ENCODE measurements around the gene EMILIN2.
"Not testable (repeated sequence)": the region's sequence is repeated elsewhere in the genome, so short reads cannot be mapped to it uniquely, and the experiment has no call there.

EMILIN2 gene

DNA sequence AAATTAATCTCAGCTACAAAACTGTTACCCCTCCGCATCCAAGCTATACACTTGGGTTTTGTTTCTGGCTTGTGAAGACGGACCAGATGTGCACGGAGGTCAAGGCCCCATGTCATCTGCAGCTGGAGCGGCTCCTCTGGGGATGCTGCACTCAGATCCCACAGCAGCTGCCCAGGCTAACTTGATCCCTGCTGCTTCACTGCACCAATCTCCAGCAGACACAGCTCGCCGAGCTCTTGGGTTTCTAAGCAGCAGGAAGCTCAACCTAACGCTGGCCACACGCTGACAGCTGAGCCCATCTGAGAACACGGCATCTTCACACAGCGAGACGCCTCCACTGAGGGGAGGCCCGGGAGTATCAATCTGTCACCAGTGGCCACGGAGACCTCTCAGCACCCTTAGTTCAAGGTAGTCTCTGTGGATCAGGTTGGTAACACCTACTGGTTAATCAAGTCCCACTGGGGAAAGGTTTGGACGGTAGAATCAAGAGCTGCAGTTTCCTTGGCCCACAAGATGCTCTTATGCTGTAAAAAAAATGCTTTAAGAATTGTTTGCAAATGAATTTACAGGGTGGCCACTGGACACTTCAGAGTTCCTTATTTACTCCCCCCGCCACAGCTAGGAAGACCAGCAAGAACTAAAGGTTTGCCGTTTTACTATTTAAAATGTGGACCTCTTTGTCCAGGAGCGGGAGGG, 67.5 kb downstream of the EMILIN2 start:
- DNase-seq (ENCODE audit: low read depth in 2 of 2, low spot score in 1 of 2): no peak

- DNase-seq (ENCODE audit: low read depth in 2 of 2, low spot score in 1 of 2): no peak
Measured at GRCh38 chr18:2914881-2915240, 68.1 kb downstream of the EMILIN2 start.

DNA sequence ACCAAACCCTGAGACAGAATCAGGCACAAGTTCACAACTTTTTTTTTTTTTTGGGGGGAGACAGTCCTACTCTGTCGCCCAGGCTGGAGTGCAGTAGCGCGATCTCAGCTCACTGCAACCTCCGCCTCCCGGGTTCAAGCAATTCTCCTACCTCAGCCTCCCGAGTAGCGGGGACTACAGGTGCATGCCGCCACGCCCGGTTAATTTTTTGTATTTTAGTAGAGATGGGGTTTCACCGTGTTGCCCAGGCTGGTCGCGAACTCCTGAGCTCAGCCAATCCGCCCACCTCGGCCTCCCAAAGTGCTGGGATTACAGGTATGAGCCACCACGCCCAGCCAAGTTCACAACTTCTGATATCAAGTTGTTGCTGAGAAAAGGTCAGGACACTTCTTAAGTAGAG, 68.7 kb downstream of the EMILIN2 start:
- not testable (repeated sequence) for DNase-seq (ENCODE audit: low read depth in 2 of 2, low spot score in 1 of 2)

DNA sequence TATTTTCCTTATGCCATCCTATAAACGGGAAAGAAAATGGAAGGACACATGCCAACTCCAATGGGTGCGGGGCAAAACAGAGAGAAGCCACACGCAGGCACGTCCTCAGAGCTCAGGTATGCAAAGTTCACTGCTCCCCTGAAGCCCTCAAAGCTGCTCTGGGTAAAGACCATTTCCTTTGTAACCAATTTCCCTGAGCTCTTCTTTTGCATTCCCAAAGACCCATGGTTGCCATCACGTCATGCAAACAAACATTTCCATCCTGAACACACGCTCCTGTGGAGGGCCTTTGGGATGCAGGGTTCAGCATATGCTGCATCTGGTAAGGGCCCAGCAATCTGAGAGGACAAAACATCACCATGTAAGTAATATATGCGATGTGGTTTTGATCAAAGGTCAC, 69.4 kb downstream of the EMILIN2 start:
- no peak for DNase-seq (ENCODE audit: low read depth in 2 of 2, low spot score in 1 of 2)

- DNase-seq (ENCODE audit: low read depth in 2 of 2, low spot score in 1 of 2): no peak
Measured at GRCh38 chr18:2917259-2918047, 70.6 kb downstream of the EMILIN2 start.

DNA sequence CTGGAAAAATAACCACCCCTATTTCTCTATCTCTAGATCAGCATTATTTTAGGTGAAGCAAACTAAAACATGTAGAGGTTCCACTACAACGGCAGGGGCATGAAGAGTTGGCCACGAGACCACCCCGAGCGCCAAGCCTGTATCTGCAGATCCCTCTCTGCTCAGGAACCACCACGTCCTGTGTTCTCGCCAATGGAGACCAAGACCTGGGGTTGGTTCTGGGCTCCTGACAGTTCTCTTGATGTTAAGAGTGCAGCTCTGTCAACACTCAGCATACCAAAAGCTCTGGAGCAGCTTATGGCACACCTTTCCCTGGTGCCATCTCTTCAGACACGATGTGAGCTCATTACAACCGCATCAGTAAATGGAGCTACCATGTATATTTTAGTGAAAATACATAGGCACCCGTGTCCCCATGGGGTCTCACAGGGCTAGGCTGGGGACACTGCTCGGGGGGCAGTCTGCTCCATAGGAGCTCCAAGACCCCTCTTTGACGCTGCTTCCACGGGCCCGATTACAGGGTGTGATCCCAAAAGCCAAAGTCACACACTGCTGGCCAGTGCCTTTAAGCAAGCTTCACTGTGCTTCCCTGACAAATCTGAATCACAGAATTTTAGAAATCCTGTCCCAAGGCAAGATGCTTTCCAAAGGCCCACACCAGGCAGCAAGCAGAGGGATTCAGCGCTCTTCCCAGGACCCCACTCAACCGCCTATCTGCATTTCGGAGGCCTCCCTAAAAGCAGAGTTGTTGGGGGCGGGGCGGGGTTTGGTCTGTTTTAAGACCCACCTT, 72.2 kb downstream of the EMILIN2 start:
- no peak for DNase-seq (ENCODE audit: low read depth in 2 of 2, low spot score in 1 of 2)

GRCh38 chr18:2919600-2919999, 72.8 kb downstream of the EMILIN2 start:
- no peak for DNase-seq (ENCODE audit: low read depth in 2 of 2, low spot score in 1 of 2)

GRCh38 chr18:2920027-2920426, 73.2 kb downstream of the EMILIN2 start:
- DNase-seq (ENCODE audit: low read depth in 2 of 2, low spot score in 1 of 2): no peak

DNA sequence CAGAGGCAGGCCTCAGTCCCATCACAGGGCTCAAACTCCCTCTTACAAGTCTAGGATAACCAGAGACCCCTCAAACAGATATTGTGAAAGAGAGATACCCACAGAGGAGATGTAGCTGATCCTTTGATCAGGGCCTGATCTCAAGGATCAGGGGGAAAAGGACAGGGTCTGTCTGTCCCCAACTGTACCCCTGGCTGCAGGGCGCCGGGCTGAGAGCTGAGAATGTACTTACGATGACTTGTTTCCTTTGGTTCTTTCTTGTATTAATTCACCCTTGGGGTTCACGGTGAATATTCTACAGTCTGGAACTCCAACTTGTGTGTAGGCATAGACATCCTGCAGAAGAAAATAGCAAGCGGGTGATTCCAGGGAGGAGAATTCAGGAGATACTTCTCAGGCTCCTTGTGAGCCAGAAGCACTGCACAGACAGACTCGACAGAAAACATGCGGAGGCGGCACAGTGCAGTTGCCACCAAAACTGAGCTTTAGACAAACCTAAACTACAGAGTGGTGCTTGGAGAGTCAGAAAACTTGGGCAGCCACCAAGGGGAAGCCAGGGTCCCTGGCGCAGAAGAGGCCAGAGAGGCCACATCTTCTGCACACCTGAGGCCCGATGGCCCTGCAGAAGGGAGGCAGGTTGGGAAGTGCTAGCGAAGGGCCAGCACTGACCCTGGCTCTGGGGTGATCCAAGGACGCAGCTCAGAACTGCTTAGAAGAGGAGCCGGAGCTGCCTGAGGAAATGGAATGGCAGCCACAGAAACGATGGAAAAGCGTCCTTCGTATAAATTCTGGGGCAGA, 73.9 kb downstream of the EMILIN2 start:
- DNase-seq (ENCODE audit: low read depth in 2 of 2, low spot score in 1 of 2): no peak

DNA sequence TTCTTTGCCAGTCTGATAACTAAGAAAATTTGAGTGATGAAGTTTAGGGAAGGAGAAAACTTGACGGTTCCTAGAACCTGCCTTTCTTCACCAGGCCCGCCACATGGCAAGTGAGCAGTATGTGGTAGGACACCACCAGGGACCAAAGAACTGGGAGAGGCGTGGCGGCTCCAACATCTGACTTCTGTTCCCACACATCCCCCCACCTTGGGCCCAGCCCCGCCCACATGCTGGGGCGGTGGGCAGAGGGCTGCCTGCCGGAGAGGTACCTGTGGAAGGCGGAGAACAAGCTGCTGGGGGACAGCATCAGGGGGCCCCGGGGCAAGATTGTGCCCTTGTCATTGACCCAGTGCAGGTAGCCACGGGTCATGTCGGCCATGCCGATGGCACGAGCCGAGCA, 75.0 kb downstream of the EMILIN2 start:
- DNase-seq (ENCODE audit: low read depth in 2 of 2, low spot score in 1 of 2): no peak

GRCh38 chr18:2923464-2923863, 76.7 kb downstream of the EMILIN2 start:
- no peak for DNase-seq (ENCODE audit: low read depth in 2 of 2, low spot score in 1 of 2)

DNA sequence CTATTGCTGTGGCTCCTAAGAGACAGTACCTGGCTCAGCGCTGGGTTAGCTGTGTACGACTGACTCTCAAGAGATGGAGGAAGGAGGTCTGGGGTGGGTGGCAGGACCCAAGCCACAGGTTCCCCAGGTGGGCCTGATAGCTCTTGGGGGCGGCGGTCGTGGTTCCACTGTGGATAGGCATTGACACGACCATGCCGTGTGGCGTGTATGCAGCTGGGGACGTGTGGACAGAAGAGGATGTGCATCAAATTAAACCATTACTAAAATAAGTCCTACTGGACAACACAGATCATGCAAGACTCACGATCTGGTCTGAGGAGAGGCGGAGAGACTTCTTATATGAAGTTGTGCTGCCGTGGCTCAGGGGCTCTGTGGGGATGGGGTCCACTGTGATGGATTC, 78.1 kb downstream of the EMILIN2 start:
- no peak for DNase-seq (ENCODE audit: low read depth in 2 of 2, low spot score in 1 of 2)

- no peak for DNase-seq (ENCODE audit: low read depth in 2 of 2, low spot score in 1 of 2)
Measured at GRCh38 chr18:2926528-2926927, 79.7 kb downstream of the EMILIN2 start.

DNA sequence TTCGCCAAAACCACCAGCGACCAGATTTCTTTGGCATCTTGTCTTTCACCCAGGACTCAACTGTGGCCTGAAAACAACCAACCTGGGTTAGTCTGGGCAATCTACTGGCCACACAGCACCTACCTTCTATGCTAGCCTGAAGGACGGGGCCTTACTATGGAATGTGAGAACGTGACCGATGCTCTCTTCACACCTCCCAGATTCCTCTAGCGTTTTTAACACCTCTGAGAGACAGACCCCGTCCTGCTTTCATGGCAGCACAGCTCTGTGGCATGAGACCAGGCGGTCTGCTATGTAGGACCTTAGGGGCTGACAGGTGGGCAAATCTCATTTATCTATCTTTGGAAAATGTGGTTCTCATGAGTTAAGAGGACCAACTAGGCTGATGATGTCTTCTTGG, 80.9 kb downstream of the EMILIN2 start:
- DNase-seq (ENCODE audit: low read depth in 2 of 2, low spot score in 1 of 2): no peak

DNA sequence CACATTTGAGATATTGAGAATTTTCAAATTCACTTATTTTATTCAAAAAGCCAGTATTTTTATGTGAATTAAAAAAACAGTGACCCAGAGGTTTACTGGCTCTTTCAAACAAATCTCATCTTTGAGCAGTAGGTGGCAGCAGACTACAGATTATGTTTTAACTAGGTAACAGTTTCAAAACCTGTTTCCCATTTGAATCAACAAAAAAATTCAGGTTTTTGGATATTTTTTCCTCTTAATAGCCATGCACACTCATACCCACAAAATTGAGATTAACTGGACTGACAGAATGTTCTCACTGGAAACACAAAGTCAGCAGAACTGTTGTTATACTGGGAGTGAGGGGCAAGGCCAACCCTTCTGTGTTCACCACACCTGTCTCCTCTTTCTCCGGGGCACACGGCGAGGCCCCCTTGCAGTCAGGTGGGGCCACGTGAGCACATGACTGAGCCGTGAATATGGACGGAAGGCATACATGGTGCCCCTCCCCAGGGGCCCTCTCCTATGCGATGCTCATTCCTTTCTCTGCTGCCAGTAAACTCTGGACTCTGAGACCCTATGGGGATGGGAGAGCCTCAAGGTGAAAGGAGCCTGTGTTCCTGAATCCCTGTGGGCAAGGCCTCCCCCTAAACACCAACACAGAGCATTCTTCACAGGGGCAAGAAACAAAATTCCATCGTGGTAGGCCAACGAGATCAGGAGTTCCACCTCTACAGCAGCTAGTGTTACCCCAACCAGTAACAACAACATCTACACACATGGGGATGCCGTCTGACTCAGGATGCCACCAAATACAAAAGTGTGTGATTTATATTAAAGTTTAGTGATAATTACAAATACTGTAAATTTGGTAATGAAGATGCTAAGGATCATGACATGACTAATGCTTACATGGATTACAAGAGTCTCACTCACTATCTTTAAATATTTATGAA, 85.7 kb downstream of the EMILIN2 start:
- no peak for DNase-seq (ENCODE audit: low read depth in 2 of 2, low spot score in 1 of 2)

GRCh38 chr18:2933995-2934394, 87.2 kb downstream of the EMILIN2 start:
- no peak for DNase-seq (ENCODE audit: low read depth in 2 of 2, low spot score in 1 of 2)

- no peak for DNase-seq (ENCODE audit: low read depth in 2 of 2, low spot score in 1 of 2)
Measured at GRCh38 chr18:2935438-2936192, 88.8 kb downstream of the EMILIN2 start.

DNA sequence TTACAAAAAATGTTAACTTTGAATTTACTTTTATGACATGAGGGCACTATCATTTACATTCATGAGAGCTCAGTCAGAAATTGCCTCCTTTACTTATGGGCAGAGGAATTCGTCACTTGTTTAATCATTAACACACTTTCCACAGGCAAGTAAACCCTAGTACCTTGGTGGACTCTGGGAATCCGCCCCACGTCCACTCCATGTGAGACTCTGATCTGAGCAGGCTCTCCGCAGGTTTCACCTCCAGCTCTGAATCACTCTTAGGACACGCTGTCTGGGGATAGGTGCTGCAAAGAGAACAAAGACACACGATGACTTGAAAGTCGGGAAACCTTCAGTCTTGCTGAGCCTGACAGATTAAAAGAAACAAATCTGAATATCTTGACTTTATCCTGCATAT, 92.5 kb downstream of the EMILIN2 start:
- no peak for DNase-seq (ENCODE audit: low read depth in 2 of 2, low spot score in 1 of 2)

- DNase-seq (ENCODE audit: low read depth in 2 of 2, low spot score in 1 of 2): no peak
Measured at GRCh38 chr18:2948038-2948437, 101.2 kb downstream of the EMILIN2 start.
